ENCODE data around the gene ETV6. TPM values are rescaled to one million over a fixed set of nuclear protein-coding genes. Genes with fewer than 3 reads are reported as not detected.

ETV6 gene
- total and polyA plus RNA-seq, 2 of the 8 experiments (the other 6 are each of a cell fraction or from before 2014, with no cell fraction given): 5.5 to 23.9 TPM

DNA sequence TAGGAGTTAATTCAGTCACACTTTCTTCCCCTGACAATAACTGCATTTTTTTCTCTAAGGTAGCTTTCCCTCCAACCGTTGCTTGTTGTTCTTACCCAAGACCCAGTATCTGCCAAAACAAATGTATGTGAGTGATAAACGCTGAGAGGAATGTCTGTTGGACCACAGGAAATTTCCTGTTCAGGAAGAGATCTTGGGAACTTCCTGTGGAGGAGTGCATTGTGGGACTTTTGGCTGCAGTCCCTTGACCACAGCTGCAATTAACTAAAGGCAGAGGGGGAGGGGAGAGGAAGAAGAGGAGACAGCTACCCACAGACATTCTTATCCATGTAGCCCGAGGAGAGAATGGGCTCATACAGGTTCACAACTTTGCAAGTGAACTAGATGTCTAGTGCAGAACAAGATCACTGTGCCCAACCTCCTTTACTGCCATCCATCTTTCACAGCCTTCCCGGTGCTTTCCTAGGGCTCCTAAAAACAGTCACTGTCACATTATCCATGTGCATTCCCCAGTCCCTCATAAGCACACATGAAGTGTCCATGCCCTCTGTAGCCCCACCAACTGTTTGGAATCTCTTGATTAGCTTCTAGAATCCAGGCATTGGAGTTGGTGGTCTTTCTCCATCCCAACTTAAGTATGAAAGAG, 149.5 kb downstream of the ETV6 start:
- FAIRE-seq: no peak
- TF ChIP-seq SIN3A (conservative IDR thresholded peaks at IDR 0.05 in 1 of 2, IDR thresholded peaks at IDR 0.05 in 1 of 2; ENCODE audit: low read depth in 1 of 2, low read length in 2 of 2) (no peak), CBX5 (IDR thresholded peaks at IDR 0.05; ENCODE audit: low read depth, low read length) (no peak), RBBP5 (IDR thresholded peaks at IDR 0.05; ENCODE audit: borderline replicate concordance, low read depth, low read length) (no peak), EP300 (IDR thresholded peaks at IDR 0.05; ENCODE audit: borderline replicate concordance in 1 of 2, low read depth in 2 of 2, low read length in 2 of 2) (no peak), FOSL1 (IDR thresholded peaks at IDR 0.05; ENCODE audit: insufficient read depth, low read depth, low read length) (no peak), CHD1 (IDR thresholded peaks at IDR 0.05; ENCODE audit: low read depth, low read length) (no peak), SIX5 (IDR thresholded peaks at IDR 0.05; ENCODE audit: low read depth, low read length) (no peak)
- TF ChIP-seq, protein P1, sequence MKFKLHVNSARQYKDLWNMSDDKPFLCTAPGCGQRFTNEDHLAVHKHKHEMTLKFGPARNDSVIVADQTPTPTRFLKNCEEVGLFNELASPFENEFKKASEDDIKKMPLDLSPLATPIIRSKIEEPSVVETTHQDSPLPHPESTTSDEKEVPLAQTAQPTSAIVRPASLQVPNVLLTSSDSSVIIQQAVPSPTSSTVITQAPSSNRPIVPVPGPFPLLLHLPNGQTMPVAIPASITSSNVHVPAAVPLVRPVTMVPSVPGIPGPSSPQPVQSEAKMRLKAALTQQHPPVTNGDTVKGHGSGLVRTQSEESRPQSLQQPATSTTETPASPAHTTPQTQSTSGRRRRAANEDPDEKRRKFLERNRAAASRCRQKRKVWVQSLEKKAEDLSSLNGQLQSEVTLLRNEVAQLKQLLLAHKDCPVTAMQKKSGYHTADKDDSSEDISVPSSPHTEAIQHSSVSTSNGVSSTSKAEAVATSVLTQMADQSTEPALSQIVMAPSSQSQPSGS (IDR thresholded peaks at IDR 0.05; ENCODE audit: low read length): no peak
- TF ChIP-seq, protein P2, sequence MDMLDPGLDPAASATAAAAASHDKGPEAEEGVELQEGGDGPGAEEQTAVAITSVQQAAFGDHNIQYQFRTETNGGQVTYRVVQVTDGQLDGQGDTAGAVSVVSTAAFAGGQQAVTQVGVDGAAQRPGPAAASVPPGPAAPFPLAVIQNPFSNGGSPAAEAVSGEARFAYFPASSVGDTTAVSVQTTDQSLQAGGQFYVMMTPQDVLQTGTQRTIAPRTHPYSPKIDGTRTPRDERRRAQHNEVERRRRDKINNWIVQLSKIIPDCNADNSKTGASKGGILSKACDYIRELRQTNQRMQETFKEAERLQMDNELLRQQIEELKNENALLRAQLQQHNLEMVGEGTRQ (IDR thresholded peaks at IDR 0.05; ENCODE audit: low read length): no peak
- TF ChIP-seq, protein P3, sequence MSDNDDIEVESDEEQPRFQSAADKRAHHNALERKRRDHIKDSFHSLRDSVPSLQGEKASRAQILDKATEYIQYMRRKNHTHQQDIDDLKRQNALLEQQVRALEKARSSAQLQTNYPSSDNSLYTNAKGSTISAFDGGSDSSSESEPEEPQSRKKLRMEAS (IDR thresholded peaks at IDR 0.05): no peak

More for the DNA sequence above, 149.5 kb downstream of the ETV6 start:
- H3K9ac ChIP-seq (replicated peaks in 1 of 4; ENCODE audit: extremely low read depth in 1 of 4, low read depth in 3 of 4, low read length in 3 of 4): no peak overlapping the region
- no peak overlapping the region for H2BK20ac ChIP-seq (ENCODE audit: low read length)
- no peaks in the 10 kb centered on the region for H3K23me2 ChIP-seq (ENCODE audit: low read depth, low read length)
- no peak overlapping the region for H3K56ac ChIP-seq (replicated peaks; ENCODE audit: insufficient read length, low read depth, low read length)
- no peak overlapping the region for H3K23ac ChIP-seq (ENCODE audit: insufficient read length)
- H3K14ac ChIP-seq (ENCODE audit: insufficient read length): no peak overlapping the region
- H4K5ac ChIP-seq (ENCODE audit: insufficient read length, low read depth, low read length): no peak overlapping the region
- no peak overlapping the region for H2AFZ ChIP-seq (ENCODE audit: low read length)
- POLR2A ChIA-PET (ENCODE audit: partially characterized antibody): no interaction called here
- H3K18ac ChIP-seq (ENCODE audit: extremely low read depth, low read length): no peak overlapping the region
- H2BK5ac ChIP-seq (ENCODE audit: low read depth, low read length): no peak overlapping the region
- no peak overlapping the region for H4K91ac ChIP-seq (replicated peaks; ENCODE audit: insufficient read length, low read length)
- H3K36me3 ChIP-seq (ENCODE audit: control insufficient read depth in 2 of 4, insufficient read depth in 4 of 4, low read length in 3 of 4): no peaks in the 10 kb centered on the region
- WGBS, 2 experiments (ENCODE audit: extremely low coverage in 1 of 2, insufficient coverage in 1 of 2, insufficient read length in 1 of 2, insufficient replicate concordance in 2 of 2, low coverage in 1 of 2, low lambda C conversion rate in 2 of 2, missing lambda C conversion rate in 1 of 2): 85% methylated on average over 4 of the region's 4 CpGs; no CpG with 5 or more reads in 1 of the 2 experiments
- H2BK12ac ChIP-seq (ENCODE audit: low read depth, low read length): no peak overlapping the region
- H3K4me2 ChIP-seq (ENCODE audit: insufficient read depth in 1 of 2, low read depth in 2 of 2, low read length in 2 of 2): no peak overlapping the region
- H4K8ac ChIP-seq (ENCODE audit: extremely low read depth, insufficient read depth, low read length): no peak overlapping the region
- no peak overlapping the region for H2AK5ac ChIP-seq (ENCODE audit: low read depth, low read length)
- CTCF ChIA-PET (ENCODE audit: partially characterized antibody): no interaction called here
- H3K4me1 ChIP-seq (replicated peaks in 1 of 4; ENCODE audit: control insufficient read depth in 3 of 4, insufficient read depth in 4 of 4, low read length in 3 of 4): peaks cover 0 to 8% (median 4%) of the 10 kb centered on the region in 4 experiments; a peak in 4 of 7 replicates
- no peaks in the 10 kb centered on the region for H3K27me3 ChIP-seq (replicated peaks in 1 of 4; ENCODE audit: control insufficient read depth in 3 of 4, extremely low read depth in 1 of 4, insufficient read depth in 3 of 4, low read length in 3 of 4)
- no peak overlapping the region for H2BK120ac ChIP-seq (replicated peaks; ENCODE audit: low read depth, low read length)
- H3K27ac ChIP-seq (ENCODE audit: low read depth, low read length): no peak overlapping the region
- no peaks in the 10 kb centered on the region for H3K79me2 ChIP-seq (ENCODE audit: control insufficient read depth in 1 of 2, insufficient read depth in 2 of 2, low read length in 2 of 2)
- DNase-seq (ENCODE audit: low read depth in 1 of 2, low spot score in 2 of 2): no peak
- H3K9me3 ChIP-seq (ENCODE audit: insufficient read depth in 2 of 2, low read depth in 1 of 2, low read length in 1 of 2): no peaks in the 10 kb centered on the region
- no peak overlapping the region for H2BK15ac ChIP-seq (ENCODE audit: low read length)
- no peak overlapping the region for H3K4me3 ChIP-seq (ENCODE audit: extremely low read depth in 1 of 4, insufficient read depth in 2 of 4, low read depth in 3 of 4, low read length in 4 of 4)
- H3K4ac ChIP-seq (replicated peaks; ENCODE audit: insufficient read length, low read depth, low read length): no peak overlapping the region
- no peaks in the 10 kb centered on the region; the same call in 1 of the 2 replicates for H3K79me1 ChIP-seq (ENCODE audit: low read depth, low read length)
- no peaks in the 10 kb centered on the region for H4K20me1 ChIP-seq (replicated peaks in 1 of 2; ENCODE audit: control insufficient read depth in 1 of 2, insufficient read depth in 2 of 2, low read length in 2 of 2)

Measured in H1 (cell line).